Hematopoietic multipotent progenitor cell treated with erythropoietin and hydrocortisone succinate and interleukin-3 and kit ligand, for 4 days (in vitro differentiated cells): ENCODE measurements around the gene PSMB3.

Source experiments
- DNase-seq: peaks from one replicate; pipeline ENCODE4 v3.0.0-alpha.2; 2015

The PSMB3 gene

DNA sequence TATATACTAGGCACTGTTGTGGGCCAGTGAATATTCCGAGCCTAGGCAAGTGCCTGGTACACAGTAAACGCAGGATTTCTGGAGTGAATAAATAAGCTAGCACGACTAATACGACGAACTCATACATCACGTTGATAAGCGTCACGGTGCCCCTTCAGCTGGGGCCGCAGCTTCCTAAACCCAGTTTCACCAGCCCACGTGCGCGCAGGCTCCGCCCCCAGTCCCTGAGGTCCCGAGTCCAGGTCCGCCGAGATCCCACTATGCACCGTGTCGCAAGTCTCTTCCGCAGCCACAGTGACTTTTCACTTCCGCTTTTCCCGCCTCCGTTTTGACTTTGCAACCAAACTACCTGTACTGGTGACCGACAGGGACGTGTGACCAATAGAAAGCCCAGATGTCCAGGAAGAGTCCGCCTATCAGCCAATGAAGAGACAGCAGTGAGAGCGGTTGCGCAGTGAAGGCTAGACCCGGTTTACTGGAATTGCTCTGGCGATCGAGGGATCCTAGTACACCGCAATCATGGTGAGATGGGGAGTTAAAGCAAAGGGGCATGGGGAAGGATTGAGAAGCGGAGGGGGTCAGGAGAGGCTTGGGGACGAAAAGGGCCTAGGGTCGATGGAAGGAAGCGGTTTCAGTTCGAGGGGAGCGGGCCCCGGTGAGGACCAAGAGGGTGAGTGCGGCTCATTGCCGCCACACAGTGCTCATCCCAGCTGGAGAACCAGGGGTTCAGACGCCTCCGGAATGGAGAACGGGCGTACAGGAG is at the start of gene PSMB3:
Gene PSMB3, plus strand, starts transcription at position 434 of the 763 bp plus-strand sequence. Its CDS starts 86 bp downstream, at position 520.
- DNase-seq: peak; percentile 100

GRCh38 chr17:38702916-38703741 is 49.4 kb upstream of the PSMB3 start:
- peak; percentile 60 for DNase-seq

GRCh38 chr17:38703742-38704605 is 48.6 kb upstream of the PSMB3 start:
- DNase-seq: peak; percentile 94

DNA sequence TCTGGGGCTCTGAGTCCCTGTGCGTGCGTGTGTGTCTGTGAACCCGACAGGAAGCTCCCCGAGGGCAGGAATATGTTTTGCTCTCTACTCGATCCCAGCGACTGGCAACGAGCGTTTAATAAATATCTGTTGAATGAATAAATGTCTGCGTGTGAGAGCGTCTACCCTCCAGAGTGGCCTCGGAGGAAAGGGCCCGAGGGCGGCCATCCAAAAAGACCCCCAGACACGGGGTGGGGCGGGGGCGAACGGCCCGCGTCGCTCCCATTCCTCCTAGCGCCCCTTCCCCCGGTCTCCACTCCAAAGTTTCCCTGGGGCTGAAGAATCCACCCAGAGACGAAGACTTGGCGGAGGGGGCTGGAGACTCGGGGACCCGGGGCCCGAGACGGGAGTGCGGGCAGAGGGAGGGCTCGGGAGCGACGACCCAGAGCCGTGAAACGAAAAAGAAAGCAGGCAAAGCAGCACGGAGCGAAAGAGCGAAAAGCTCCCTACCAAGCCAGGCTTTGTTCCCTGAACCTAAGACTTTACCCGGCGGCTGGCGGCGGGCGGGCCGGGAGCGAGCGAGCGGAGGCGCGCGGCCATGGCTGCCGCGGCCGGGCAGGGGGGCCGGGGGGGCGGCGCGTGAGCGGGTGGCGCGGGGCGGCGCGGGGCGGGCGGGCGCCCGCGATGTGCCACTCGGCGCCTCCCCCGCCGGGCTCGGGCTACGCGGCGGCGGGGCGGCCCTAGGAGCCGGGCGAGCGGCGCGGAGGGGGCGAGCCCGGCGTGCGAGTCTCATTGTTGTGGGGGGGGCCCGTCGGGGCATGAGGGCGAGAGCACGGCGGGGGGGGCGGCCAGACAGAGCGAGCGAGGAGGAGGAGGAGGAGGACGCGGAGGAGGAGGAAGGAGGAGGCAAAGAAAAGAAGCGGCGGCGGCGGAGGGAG is 47.7 kb upstream of the PSMB3 start, which contains the start of gene MLLT6:
Gene MLLT6, plus strand, starts transcription at position 668 of the 917 bp plus-strand sequence. CDS start 360 bp downstream, outside the sequence.
- DNase-seq: peak; percentile 92

- no peak for DNase-seq
Observed at GRCh38 chr17:38705523-38705802, 47.1 kb upstream of the PSMB3 start.

- DNase-seq: no peak
Observed at GRCh38 chr17:38705803-38706504, 46.6 kb upstream of the PSMB3 start.

GRCh38 chr17:38706505-38707216 is 45.9 kb upstream of the PSMB3 start:
- peak; percentile 47 for DNase-seq

- no peak for DNase-seq
Observed at GRCh38 chr17:38707678-38708351, 44.7 kb upstream of the PSMB3 start.

GRCh38 chr17:38709104-38709820 is 43.3 kb upstream of the PSMB3 start:
- no peak for DNase-seq

DNA sequence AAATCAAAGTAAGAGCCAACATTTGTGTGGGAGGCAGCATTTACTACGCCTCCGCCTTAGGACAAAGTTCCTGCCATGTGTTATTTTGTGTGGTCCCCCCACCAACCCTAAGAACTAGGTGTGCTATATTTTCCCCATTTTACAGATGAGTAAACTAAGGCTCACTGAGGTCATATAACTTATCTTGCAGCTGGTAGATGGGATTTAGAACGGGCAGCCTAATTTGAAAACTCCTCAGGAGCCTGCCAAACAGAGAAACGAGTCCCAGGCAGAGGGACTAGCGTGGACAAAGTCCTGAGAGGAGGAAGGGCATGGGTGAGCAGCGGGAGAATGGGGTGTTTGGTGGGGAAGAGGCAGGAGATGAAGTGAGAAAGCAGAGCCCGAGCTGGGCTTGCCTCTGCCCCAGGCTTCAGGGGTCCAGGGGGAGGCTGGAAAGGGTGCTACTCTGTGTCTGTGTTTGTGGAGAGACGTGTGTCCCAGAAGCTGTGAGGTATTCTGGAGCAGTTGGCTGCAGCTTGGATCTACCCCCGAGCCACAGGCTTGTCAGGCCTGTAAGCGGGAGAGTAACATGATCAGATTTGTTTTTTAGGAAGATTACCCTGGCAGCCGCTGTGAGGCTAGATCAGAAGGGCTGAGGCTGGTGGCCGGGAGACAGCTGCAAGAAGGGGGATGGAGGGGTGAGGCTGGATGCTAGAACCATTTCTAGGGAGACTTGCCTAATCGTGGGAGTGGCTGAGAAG is 42.5 kb upstream of the PSMB3 start:
- no peak for DNase-seq

DNA sequence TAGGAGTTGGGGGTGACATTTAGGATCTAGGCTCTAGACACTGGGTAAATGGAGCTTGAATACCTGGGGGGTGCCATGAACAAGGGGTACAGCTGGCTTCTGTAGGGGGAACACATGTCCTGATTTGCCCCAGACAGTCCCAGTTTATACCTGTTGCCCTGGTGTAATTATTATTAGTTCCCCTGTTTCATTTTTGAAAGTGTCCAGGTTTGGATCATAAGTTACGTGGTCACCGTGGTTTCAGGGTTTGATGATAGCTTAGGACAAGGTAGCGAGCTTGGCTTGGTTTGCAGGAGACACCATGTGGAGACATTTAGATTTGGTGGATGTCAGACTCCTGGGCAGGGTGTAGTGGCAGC is 42.0 kb upstream of the PSMB3 start:
- no peak for DNase-seq

GRCh38 chr17:38710985-38711384 is 41.6 kb upstream of the PSMB3 start:
- no peak for DNase-seq

DNA sequence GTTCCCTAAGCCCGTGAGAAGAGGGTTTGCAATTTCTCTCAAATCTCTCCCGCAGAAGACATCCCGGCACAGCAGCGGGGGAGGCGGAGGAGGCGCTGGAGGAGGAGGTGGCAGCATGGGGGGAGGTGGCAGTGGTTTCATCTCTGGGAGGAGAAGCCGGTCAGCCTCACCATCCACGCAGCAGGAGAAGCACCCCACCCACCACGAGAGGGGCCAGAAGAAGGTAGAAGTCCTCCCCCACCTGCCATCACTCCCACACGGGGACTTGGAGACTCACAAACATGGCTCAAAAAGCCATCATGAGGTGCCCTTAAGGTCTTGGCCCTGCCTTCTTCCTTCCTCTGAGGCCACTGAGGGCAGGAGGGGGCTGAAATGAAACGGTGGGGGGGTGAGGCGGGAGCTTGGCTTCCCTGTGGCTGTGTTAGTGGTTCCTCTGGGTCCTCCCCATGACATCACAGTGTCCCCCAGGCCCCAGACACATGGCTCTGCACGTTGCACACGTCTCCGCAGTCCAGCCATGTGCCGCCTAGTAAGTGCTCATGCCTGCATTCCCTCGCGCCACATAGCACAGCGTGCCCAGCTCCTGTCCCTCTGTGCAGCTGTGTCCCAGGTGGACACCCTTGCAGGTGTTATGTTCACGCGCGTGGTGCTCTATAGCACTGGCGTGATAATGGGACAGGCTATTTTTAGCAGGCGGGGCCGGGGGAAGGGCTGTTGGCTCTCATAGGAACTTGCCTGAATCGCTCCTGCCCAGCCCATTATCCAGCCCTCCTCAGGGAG is 40.6 kb upstream of the PSMB3 start:
- DNase-seq: peak; percentile 42

- DNase-seq: no peak
Observed at GRCh38 chr17:38712593-38712992, 39.9 kb upstream of the PSMB3 start.

DNA sequence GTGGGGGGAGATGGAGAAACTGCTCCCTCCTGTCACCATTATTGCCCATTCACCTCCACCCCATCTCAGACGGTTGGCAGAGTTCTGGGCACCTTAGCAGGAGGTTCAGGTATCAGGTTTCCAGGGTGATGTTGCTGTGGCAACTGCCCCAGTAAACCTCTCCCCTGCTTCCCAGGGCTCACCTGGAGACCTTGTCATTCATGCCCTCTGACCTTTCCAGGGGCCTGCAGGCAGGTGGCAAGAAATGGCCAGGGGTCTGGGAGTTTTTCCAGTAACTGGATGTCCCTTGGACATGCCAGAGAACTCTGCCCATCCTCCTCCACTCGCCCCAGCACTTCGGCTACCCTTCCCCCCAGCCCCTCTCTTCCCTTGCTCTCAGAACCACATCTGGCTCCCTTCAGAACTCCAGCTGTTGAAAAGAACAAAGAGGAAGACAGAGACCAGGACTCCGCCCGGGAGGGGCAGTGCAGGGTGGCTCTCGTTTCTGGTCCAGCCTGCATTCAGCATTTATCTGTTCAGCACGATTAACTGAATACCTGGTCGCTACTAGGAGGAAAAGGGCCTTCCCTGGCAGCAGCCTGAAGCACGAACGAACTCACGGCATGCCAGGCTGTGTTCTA is 39.0 kb upstream of the PSMB3 start:
- no peak for DNase-seq

DNA sequence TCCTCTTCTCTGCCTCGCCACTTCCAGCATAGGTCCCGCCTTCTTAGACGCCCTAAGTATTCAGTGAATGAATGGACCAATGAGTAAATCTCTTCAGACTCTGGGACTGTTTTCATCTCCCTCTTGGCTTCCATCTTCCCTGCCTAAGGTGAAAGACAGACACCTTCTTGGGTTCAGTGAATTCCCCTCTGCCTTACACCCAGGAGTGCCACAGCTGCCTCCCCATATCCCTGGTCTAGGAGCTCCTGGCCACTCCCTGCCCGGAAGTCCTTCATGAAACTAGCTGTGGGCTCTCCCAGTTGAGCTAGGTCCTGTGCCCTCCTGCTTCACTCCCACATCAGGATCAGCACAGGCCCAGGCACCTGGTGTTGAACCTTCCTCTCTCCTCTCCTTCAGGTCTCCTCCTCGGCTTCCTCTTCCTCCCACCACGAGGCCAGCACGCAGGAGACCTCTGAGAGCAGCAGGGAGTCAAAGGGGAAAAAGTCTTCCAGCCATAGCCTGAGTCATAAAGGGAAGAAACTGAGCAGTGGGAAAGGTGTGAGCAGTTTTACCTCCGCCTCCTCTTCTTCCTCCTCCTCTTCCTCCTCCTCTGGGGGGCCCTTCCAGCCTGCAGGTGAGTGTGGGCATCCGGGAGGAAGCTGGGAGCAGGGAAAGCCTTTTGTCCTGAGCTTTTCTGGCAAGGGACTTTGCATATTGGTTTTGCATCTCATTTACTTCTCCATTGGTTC is 37.2 kb upstream of the PSMB3 start:
- DNase-seq: no peak
